H9 (cell line): Measurements from ENCODE around the gene DCC. TPM values are rescaled to one million over a fixed set of nuclear protein-coding genes. Genes with fewer than 3 reads are reported as not detected.

Experiments
- DNase-seq: peaks from one replicate; pipeline ENCODE4 v3.0.0-alpha.2; 2017
- H2AFZ ChIP-seq: one replicate; pipeline ENCODE4 v1.6.1; 2013; ENCODE audit warnings: mild to moderate bottlenecking, low read length, control low read depth, moderate library complexity
- H2AK5ac ChIP-seq: 2 replicates; pipeline ENCODE4 v1.6.1; 2013; ENCODE audit warnings: low read length, control low read depth, mixed read lengths; ENCODE audit not compliant: insufficient read length
- H2BK120ac ChIP-seq: one replicate; pipeline ENCODE4 v1.6.1; 2013; ENCODE audit warnings: low read depth, mild to moderate bottlenecking, low read length, control low read depth, inconsistent platforms; ENCODE audit not compliant: poor library complexity, severe bottlenecking
- H2BK12ac ChIP-seq: 2 replicates; pipeline ENCODE4 v1.6.1; 2013; ENCODE audit warnings: low read length, control low read depth, mixed read lengths, low read depth; ENCODE audit not compliant: insufficient read length
- H2BK15ac ChIP-seq: 2 replicates; pipeline ENCODE4 v1.6.1; 2013; ENCODE audit warnings: low read depth, low read length, control low read depth
- H2BK20ac ChIP-seq: one replicate; pipeline ENCODE4 v1.6.1; 2013; ENCODE audit warnings: low read depth, mild to moderate bottlenecking, low read length, control low read depth, inconsistent platforms; ENCODE audit not compliant: poor library complexity, severe bottlenecking
- H2BK5ac ChIP-seq: 2 replicates; pipeline ENCODE4 v1.6.1; 2013; ENCODE audit warnings: low read length, control low read depth, mixed read lengths; ENCODE audit not compliant: insufficient read length
- H3K14ac ChIP-seq: 2 replicates; pipeline ENCODE4 v1.6.1; 2013; ENCODE audit warnings: low read length, control low read depth; ENCODE audit not compliant: insufficient read depth
- H3K18ac ChIP-seq: 2 replicates; pipeline ENCODE4 v1.6.1; 2013; ENCODE audit warnings: low read depth, mild to moderate bottlenecking, mixed read lengths, low read length, control low read depth; ENCODE audit not compliant: insufficient read length
- H3K23ac ChIP-seq: 2 replicates; pipeline ENCODE4 v1.6.1; 2013; ENCODE audit warnings: low read length, control low read depth, mixed read lengths, low read depth; ENCODE audit not compliant: insufficient read length
- H3K23me2 ChIP-seq: 2 replicates; pipeline ENCODE4 v1.6.1; 2013; ENCODE audit warnings: low read depth, mild to moderate bottlenecking, mixed read lengths, low read length, control low read depth; ENCODE audit not compliant: insufficient read length, poor library complexity, severe bottlenecking
- H3K27ac ChIP-seq: 2 replicates; pipeline ENCODE4 v1.5.1; 2013; ENCODE audit warnings: low read length, control low read depth, mixed read lengths, low read depth; ENCODE audit not compliant: insufficient read length
- H3K27me3 ChIP-seq: 2 replicates; pipeline ENCODE4 v1.6.1; 2013; ENCODE audit warnings: low read length, control low read depth, inconsistent platforms; ENCODE audit not compliant: insufficient read depth
- H3K4ac ChIP-seq: 2 replicates; pipeline ENCODE4 v1.6.1; 2013; ENCODE audit warnings: low read depth, mild to moderate bottlenecking, control low read depth, inconsistent platforms, low read length, moderate library complexity
- H3K4me1 ChIP-seq: 2 replicates; pipeline ENCODE4 v1.6.1; 2013; ENCODE audit warnings: low read length, control low read depth, inconsistent platforms; ENCODE audit not compliant: insufficient read depth
- H3K4me2 ChIP-seq: 2 replicates; pipeline ENCODE4 v1.6.1; 2013; ENCODE audit warnings: low read length, control low read depth, mixed read lengths; ENCODE audit not compliant: insufficient read length, insufficient read depth
- H3K56ac ChIP-seq: 2 replicates; pipeline ENCODE4 v1.6.1; 2013; ENCODE audit warnings: low read depth, mild to moderate bottlenecking, mixed read lengths, low read length, control low read depth; ENCODE audit not compliant: insufficient read length
- H3K79me1 ChIP-seq: 2 replicates; pipeline ENCODE4 v1.6.1; 2013; ENCODE audit warnings: low read depth, mild to moderate bottlenecking, moderate library complexity, low read length, control low read depth, inconsistent platforms; ENCODE audit not compliant: insufficient read depth, poor library complexity, severe bottlenecking
- H3K79me2 ChIP-seq: 2 replicates; pipeline ENCODE4 v1.6.1; 2013; ENCODE audit warnings: low read length, control low read depth, inconsistent platforms; ENCODE audit not compliant: insufficient read depth
- H3K9ac ChIP-seq: 2 replicates; pipeline ENCODE4 v1.6.1; 2013; ENCODE audit warnings: low read length, control low read depth, mixed read lengths; ENCODE audit not compliant: insufficient read length; ENCODE audit errors: extremely low read depth
- H3K9me3 ChIP-seq: one replicate; pipeline ENCODE4 v1.6.1; 2013; ENCODE audit warnings: low read depth, low read length, inconsistent platforms; ENCODE audit not compliant: control insufficient read depth
- H3T11ph ChIP-seq: one replicate; pipeline ENCODE4 v1.6.1; 2013; ENCODE audit warnings: mild to moderate bottlenecking, low read length, control low read depth, inconsistent platforms
- H4K20me1 ChIP-seq: one replicate; pipeline ENCODE4 v1.6.1; 2013; ENCODE audit not compliant: control insufficient read depth, insufficient read length, insufficient read depth
- H4K5ac ChIP-seq: 2 replicates; pipeline ENCODE4 v1.6.1; 2013; ENCODE audit warnings: low read depth, mild to moderate bottlenecking, mixed read lengths, low read length, control low read depth; ENCODE audit not compliant: insufficient read length
- H4K8ac ChIP-seq: replicated peaks from 2 replicates; pipeline ENCODE4 v1.6.1; 2013; ENCODE audit warnings: low read length, control low read depth, mixed read lengths, low read depth; ENCODE audit not compliant: insufficient read length
- H4K91ac ChIP-seq: 2 replicates; pipeline ENCODE4 v1.6.1; 2013; ENCODE audit warnings: low read depth, mild to moderate bottlenecking, moderate library complexity, mixed read lengths, low read length, control low read depth; ENCODE audit not compliant: insufficient read length
- H3K27ac Mint-ChIP-seq, 3 experiments: 2 replicates in 2 of 3; 3 replicates in 1 of 3; pipeline ENCODE4 v1.8.0; 2020 to 2021; ENCODE audit warnings: mixed read lengths in 3 of 3, mild to moderate bottlenecking in 1 of 3, moderate library complexity in 1 of 3
- H3K27me3 Mint-ChIP-seq: 2 replicates; pipeline ENCODE4 v1.8.0; 2021; ENCODE audit warnings: low read depth, mild to moderate bottlenecking, moderate library complexity, mixed read lengths
- H3K36me3 Mint-ChIP-seq, 3 experiments: 2 replicates in 2 of 3; 3 replicates in 1 of 3; pipeline ENCODE4 v1.8.0; 2020 to 2021; ENCODE audit warnings: low read depth in 3 of 3, mixed read lengths in 3 of 3; ENCODE audit not compliant: insufficient read depth in 1 of 3
- H3K4me1 Mint-ChIP-seq, 2 experiments: 2 replicates each; pipeline ENCODE4 v1.8.0; 2020; ENCODE audit warnings: mixed read lengths in 2 of 2
- H3K4me3 Mint-ChIP-seq, 2 experiments: 2 replicates in 1 of 2; 3 replicates in 1 of 2; pipeline ENCODE4 v1.8.0; 2020 to 2021; ENCODE audit warnings: mild to moderate bottlenecking in 2 of 2, mixed read lengths in 2 of 2, moderate library complexity in 1 of 2
- H3K9me3 Mint-ChIP-seq, 2 experiments: 2 replicates in 1 of 2; 3 replicates in 1 of 2; pipeline ENCODE4 v1.8.0; 2020; ENCODE audit warnings: mild to moderate bottlenecking in 2 of 2, mixed read lengths in 2 of 2, moderate library complexity in 1 of 2
- WGBS: extraction: QIAGEN DNeasy Blood & Tissue Kit; methylation state at CpG from one replicate; pipeline ENCODE4 v1.1.7; 2013; ENCODE audit warnings: missing lambda C conversion rate, low lambda C conversion rate, mixed read lengths; ENCODE audit not compliant: insufficient read length; ENCODE audit errors: extremely low coverage; 5-methylcytosine and 5-hydroxymethylcytosine counted together
- total RNA-seq: library from RNA; stranded (reverse); gene quantifications from 2 replicates; pipeline ENCODE4 v1.2.1, GENCODE V29; 2021
- TF ChIP-seq, protein P1 (sequence below): fragments of 200-600 bp; sonication (generic); conservative IDR thresholded peaks from 3 replicates; pipeline ENCODE4 v1.8.0; 2021; ENCODE audit warnings: antibody characterized with exemption, mild to moderate bottlenecking

DCC gene
- total RNA-seq, 1 experiment from 2014 or later = 0.35 TPM

DNA sequence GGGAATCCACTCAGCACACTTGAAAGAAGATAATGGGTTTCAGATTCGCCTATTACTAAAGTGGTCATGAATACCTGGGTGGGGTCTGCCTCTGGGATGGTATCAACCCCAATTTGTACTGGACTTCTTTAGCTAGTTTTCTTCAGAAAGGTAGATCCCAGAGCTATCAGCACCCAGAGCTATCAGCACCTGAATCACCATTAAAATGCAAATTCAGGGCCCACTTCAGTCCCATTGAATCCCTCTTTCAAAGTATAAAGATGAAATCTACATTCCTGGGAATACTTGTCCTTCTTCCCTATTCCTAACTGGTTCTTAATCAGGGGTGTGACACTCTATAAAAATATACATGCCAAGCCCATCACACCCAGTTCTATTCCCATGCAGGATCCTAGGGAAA is 914.3 kb downstream of the DCC start:
- H3K9ac ChIP-seq = no peak overlapping the region
- no peak overlapping the region for H2BK120ac ChIP-seq
- H3K4me2 ChIP-seq = no peak overlapping the region
- Mint-ChIP-seq H3K27ac (peak overlapping the region; percentile 48 to 64 (median 56); a peak in 3 of 7 replicates), H3K4me3 (no peak overlapping the region), H3K9me3 (peaks cover 10 to 14% of the 10 kb centered on the region in 2 experiments; a peak in 3 of 5 replicates), H3K27me3 (no peaks in the 10 kb centered on the region; the same call in none of the 2 replicates), H3K36me3 (peaks cover 0 to 6% (median 4%) of the 10 kb centered on the region in 3 experiments; a peak in 3 of 7 replicates), H3K4me1 (peaks cover 14 to 17% of the 10 kb centered on the region in 2 experiments)
- H3K9me3 ChIP-seq = no peaks in the 10 kb centered on the region
- no peaks in the 10 kb centered on the region for H3K79me2 ChIP-seq
- no peak for DNase-seq
- H2BK15ac ChIP-seq = no peak overlapping the region
- no peak overlapping the region for H2AK5ac ChIP-seq
- H2AFZ ChIP-seq = no peak overlapping the region
- H4K8ac ChIP-seq = no peak overlapping the region
- no peaks in the 10 kb centered on the region for H4K20me1 ChIP-seq
- no peak overlapping the region for H3K18ac ChIP-seq
- H4K5ac ChIP-seq = no peak overlapping the region
- no peak overlapping the region for H3K14ac ChIP-seq
- H3K4ac ChIP-seq = no peak overlapping the region
- H3K23ac ChIP-seq = no peak overlapping the region
- H4K91ac ChIP-seq = no peak overlapping the region
- H2BK5ac ChIP-seq = no peak overlapping the region
- H3K79me1 ChIP-seq = no peaks in the 10 kb centered on the region
- no peak overlapping the region for H2BK12ac ChIP-seq
- no CpG with 5 or more reads among the region's 1 CpG for WGBS
- H3K27me3 ChIP-seq = no peaks in the 10 kb centered on the region
- no peaks in the 10 kb centered on the region for H3K23me2 ChIP-seq
- H3K27ac ChIP-seq = no peak overlapping the region
- no peak overlapping the region for H3T11ph ChIP-seq
- H3K4me1 ChIP-seq = peaks cover 3% of the 10 kb centered on the region; the same call in 1 of the 2 replicates
- no peak overlapping the region for H2BK20ac ChIP-seq
- H3K56ac ChIP-seq = no peak overlapping the region
- TF ChIP-seq, protein P1, sequence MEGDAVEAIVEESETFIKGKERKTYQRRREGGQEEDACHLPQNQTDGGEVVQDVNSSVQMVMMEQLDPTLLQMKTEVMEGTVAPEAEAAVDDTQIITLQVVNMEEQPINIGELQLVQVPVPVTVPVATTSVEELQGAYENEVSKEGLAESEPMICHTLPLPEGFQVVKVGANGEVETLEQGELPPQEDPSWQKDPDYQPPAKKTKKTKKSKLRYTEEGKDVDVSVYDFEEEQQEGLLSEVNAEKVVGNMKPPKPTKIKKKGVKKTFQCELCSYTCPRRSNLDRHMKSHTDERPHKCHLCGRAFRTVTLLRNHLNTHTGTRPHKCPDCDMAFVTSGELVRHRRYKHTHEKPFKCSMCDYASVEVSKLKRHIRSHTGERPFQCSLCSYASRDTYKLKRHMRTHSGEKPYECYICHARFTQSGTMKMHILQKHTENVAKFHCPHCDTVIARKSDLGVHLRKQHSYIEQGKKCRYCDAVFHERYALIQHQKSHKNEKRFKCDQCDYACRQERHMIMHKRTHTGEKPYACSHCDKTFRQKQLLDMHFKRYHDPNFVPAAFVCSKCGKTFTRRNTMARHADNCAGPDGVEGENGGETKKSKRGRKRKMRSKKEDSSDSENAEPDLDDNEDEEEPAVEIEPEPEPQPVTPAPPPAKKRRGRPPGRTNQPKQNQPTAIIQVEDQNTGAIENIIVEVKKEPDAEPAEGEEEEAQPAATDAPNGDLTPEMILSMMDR = no peak
